NCI-H82 treated with DMSO at 0.1 percent for 48 hours (cell line): ENCODE data around the gene POU6F2.

Source experiments
- DNase-seq: peaks from one replicate; lab custom pipeline; 2025; ENCODE audit not compliant: unreplicated experiment; lab: John Stamatoyannopoulos, UW

The POU6F2 gene

DNA sequence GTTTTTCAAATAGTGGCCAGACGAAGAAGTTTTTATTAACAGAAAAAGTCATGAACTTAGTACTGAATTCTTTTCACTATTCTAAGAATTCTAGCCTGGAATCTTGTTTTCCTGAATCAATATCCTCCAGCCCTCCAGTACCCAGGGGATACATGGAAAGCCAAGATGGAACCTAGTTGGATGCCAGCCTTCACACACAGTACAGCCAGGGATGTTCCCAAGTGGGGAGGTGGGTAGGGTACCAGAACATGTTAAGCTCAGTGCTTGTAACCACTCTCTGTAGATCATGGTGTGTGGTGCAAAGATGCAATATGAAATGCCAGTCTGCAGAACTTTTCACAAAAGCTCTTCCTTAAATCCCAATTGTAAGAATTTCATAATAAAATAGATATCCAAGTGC is 128.0 kb downstream of the POU6F2 start:
- no peak for DNase-seq

DNA sequence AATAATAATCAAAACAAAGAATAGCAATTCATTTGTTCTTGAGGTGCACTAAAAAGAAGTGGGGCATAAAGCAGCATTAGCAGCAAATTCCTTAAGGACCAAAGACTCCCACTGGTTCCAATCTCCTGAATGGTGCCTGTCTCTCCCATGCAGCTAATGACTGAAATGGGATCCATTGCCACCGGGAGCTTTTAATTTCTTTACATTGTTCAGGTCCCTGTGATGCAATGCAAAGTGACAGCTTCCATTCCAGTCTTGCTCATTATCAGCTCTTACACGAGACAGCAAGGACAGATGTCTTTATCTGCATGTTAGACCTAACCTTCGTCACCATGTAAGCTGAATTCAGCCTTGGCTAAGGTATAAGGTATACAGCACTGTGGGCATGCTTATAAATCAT is 148.1 kb downstream of the POU6F2 start:
- DNase-seq, result no peak

DNA sequence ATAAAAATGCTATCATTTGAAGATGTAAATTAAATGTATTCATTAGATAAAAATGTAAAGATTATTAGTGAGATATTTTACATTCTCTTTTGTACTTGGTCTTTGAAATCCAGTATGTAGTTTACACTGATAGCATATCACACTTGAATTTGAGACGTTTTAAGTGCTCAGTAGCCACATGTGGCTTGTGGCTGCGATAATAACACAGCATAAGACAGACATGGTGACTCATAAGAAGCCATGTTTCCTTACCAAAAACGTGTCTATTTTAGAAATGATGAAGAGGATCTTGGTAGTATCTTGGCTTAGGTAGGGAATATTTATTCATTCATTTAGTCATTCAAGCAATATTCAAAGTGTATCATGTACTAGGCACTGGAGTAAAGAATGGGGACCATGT is 149.3 kb downstream of the POU6F2 start:
- no peak for DNase-seq

DNA sequence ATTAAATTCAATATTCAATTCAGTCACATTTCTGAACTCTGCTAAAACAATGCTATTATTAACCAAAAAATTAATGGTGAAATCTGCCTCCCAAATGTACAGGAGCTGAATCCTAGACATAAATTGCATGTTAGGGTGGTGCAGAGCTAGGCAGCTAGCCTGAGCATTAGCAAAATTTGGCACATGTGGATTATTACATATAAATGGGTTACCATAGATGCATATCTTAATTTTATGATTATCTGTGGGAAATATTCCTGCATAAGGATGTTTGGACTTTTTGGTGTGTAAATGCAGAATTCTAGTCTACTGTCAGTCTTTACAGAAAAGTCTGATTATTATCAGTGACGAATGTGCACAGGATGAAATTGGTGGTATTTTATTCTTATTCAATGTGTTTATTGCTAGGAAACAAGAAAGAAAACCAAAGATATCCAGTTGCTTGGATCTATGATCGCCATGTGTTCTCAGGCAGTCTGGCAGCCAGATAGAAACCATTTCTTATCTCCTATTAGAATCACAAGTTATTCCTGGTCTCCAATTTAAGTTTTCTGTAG is 150.7 kb downstream of the POU6F2 start:
- no peak for DNase-seq

DNA sequence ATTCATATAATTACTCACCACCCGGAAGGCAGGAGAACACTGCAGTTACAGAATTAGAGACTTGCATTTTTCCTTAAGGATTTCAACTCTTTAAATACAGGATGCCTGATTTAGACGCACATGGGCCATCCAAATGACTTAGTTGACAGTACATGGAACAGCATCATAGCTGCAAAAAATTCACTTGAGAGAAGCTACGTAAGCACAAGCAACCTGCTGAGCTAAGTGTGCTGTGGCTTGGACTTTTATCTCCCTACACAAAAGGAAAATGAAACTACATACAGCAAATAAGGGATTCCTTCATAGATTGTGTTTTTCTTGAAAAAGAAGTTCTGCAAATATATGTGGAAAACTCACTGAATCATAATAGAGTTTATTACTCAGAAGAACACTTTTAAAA is 152.6 kb downstream of the POU6F2 start:
- DNase-seq, result no peak

DNA sequence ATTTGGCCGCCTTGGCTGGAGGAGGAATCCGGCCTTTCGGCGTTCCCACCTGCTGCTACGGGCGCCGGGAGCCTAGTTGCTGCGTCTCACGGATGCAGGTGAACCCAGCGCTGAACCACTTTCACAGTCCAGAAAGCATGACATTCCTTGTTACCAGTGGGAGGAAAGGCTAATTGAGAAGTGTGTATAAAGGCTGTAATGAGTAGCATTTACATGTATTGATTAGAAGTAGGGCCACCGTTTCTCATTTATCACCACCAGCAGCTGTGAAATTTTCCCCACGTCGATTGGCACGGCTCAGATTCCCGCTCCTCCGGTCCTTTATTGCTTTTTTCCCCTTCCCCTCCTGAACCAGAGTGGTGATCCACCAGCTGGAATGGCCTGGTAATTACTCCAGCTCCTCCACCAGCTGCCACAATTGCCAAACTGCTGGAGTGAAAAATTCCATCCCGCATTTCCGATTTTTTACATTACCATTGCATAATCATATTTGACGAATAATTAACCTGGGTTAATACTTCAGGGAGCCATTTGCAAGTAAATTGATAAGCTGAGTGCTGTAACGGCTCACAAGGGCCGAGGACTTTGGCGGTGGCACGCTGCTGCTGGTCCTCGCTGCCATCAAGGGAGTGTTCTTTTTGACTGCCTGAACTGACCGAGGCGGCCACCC is 153.3 kb downstream of the POU6F2 start:
- DNase-seq, result no peak

DNA sequence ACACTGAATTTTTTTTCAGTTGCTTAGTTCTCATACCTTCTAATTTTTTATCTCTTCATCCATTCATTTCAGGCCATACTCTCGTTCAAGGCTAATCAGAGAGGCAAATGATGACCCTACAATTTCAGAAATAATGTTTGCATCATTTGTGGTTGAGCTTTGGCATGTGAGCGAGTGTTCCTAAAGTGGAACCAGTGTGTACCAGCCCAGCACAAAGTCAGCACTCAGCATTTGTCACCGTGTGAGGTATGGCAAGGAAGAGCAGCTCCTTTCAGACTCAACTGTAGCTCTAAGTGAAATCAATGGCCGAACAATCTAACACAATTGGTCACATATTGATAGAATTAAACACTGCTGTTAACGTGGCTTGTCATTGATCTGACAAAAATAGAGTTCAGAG is 154.6 kb downstream of the POU6F2 start:
- DNase-seq, result no peak

DNA sequence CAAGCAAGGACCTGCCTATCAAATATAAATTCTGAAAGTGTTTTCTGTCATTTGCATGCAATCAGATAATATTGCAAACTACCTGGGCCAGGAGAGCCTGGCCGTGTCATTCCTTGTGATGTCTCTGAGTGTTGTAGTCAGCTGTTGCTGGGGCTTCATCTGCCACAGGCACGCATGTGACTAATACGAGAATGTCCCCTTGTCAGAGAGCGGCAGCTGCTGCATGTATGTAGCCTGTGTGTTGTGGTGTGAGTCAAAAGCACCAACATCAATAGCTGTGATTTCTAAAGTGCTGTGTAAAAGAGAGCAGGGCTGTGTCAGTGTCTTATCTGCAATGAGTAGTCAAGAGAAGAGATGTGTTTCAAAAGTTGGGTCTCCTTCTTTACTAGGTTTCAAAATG is 155.4 kb downstream of the POU6F2 start:
- no peak for DNase-seq

DNA sequence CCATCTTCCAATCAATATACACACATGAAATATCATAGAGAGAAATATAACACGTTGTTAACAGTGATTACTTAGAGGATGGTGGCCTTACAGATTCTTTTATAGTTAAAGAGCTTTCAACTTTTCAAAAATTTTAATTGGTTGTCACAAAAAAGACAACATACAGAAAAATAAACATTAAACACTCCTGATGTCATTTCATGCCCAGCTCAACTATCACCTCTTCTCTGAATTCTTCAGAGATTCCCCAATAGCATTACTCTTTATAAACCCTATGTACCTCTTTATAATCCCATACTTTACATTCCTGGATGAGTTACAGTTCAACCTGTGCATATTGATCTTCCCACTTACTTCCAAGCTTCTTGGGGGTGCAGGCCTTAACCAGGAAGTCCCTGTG is 159.8 kb downstream of the POU6F2 start:
- no peak for DNase-seq

DNA sequence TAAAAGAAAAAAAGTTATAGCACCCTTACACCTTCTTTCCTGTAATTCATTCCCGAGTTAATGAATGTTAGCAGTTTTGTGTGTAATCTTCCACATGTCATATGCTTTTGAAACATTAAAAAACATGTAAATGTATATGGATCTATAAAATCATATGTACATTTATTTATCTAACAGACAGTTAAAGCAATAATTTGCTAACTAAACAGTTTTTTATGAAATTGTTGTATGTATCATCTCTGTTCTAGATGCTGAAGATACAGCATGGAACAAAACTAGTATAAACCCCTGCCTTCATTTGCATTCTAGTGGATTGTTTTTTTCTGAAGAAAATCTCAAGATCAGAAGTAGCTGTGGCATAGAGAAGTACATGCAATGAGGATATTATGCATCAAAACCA is 165.0 kb downstream of the POU6F2 start:
- no peak for DNase-seq

DNA sequence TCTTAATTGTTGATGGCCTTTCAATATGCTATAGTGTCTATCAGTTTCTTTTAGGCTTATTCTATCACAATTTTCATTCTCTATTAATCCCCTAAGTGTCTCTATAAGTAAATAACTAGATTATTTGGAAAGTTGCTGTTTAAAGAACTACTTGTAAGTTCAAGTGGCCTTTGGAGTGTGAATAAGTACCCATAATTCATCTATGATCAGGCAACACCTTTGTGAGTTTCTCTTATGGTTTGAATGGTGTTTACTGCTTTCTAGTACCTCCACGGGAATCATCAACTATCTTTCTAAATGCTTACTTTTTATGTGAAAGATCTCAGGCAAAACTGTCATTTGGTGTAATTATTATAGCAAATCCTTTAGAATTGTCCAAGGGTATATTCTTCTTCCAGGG is 166.7 kb downstream of the POU6F2 start:
- DNase-seq, result no peak

DNA sequence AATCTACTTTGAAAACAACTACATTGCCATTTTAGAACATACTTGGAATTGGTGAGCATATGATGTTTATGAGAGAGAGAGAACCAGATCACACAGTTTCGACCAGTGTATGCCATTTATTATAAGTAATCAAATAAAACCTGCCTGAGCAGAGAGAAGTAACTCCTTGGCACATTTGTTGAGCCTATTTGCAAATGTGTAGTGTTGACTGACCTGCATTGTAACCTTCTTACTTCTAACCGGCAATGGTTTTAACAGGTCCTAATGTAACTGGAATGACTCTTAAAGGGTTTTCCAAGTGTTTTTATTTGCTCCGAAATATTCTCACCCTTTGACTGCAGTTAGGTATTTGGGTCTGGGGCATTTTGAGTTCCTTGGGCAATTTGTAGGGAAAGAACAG is 167.6 kb downstream of the POU6F2 start:
- no peak for DNase-seq

DNA sequence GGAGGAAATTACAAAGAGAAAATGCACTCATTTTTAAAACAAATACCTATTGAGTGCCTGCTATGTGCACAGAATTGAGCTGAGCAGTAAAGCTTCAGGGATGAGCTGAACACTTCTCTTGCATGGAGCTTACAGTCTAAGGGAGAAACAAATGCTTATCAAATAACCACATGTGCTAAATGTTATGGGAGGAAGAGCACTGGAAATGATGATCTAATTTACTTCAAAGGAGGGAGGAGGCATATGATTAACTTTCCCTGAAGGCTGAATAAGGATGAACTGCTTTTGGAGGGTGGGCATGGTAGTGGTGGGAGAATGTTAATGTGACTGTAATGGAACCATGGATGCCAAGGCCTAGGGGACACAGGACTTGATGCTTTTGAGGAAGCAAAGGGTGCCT is 168.2 kb downstream of the POU6F2 start:
- no peak for DNase-seq

DNA sequence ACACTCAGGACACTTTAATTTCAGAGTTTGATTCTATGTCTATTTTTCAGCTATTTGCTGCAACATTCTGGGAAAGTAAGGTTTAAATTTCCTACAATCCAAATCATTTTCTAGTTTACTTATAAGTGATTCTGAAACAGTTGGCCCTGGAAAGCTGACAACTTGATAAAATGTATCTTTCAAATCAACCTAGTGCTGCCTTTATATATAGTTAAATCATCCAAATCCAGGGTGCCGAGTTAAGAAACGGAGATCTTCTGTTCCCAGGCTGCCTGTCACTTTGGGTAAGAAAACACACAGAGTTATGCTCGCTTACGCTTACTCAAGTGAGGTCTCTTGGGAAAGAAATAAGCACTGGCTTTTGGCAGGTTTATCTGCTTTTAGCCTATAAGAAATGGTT is 175.0 kb downstream of the POU6F2 start:
- DNase-seq, result no peak

DNA sequence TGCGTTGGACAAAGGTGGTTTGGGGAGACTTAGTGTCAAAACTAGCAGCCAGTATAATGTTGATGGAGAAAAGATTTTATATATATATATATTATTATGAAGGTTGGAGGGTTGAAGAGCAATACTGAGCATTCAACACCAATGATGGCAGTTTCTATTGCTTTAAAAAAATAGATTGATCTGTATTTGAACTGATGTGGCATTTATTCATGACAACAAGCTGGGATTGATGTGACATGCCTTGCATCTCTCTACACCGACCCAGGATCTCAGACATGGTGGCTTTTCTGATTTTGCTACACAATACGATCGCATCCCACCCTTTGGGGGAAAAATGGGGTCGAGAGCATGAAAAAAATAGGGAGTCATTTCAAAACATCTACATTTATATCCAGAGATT is 175.4 kb downstream of the POU6F2 start:
- DNase-seq, result no peak

DNA sequence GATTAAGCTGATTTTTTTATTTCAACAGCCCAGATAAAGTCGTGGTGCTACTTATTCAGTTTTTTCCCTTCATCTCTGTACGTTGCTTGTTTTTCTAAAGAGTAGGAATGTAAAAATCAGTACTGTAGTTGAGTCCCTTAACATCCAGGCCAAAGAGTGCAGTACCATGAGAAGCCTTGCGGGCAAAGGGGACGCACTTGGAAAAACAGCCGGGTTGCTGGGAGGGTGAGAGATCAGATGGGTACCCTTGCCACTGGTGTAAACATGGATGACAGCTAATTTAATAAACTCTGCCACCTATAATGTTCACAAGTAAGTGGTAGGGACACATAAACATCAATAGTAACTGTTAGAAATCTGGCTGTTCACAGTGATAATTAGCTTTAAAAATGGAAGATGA is 175.9 kb downstream of the POU6F2 start:
- no peak for DNase-seq

DNA sequence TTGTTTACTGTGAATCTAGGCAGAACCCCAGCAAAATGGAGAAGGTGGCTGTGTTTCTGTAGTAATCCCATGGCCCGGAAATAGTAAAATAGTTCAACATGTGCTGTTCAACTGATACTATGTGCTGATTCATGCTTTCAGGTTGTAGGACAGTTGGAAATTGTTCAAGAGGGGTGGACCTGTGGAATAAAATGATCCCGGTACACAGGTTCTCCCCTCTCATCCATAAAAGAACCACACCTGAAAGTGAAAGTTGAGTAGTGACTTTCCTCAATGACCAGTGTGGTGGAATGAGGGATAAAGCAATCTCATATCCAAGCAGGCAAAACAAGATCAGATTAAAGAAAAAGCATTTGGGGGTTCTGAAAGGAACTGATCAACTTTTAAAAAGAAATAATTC is 177.1 kb downstream of the POU6F2 start:
- no peak for DNase-seq

DNA sequence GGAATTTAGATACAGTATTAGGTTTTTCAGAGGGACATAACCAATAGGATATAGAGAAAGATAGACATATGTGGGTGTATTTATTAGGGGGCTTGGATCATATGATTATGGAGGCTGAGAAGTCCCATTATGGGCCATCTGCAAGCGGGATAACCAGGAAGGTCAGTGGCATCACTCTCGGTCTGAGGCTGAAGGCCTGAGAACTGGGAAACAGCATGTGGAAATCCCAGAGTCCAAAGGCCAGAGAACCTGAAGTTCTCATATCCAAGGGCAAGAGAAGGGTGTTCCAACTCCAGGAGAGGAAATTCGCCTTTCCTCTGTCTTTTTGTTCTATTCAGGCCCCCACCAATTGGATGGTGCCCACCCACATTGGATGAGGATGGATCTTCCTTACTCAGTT is 180.7 kb downstream of the POU6F2 start:
- DNase-seq, result no peak

DNA sequence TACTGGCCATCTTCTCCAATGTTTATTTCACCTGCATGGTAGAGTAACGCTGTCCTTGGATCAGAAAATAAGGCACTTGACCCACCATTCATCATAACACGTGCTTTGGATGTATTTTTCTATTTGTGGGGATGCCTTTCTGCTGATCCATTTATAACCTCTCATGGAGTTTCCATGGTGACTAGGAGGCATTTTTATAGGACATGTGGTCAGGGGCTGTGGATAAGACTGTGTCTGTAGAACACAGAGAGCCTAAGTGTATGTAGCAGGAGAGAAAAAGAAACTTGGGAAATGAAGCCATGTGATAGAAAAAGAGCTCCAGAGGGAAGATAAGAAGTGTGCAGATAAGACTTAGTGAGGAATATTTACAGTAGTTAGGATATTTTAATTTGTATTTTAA is 184.2 kb downstream of the POU6F2 start:
- DNase-seq, result no peak

DNA sequence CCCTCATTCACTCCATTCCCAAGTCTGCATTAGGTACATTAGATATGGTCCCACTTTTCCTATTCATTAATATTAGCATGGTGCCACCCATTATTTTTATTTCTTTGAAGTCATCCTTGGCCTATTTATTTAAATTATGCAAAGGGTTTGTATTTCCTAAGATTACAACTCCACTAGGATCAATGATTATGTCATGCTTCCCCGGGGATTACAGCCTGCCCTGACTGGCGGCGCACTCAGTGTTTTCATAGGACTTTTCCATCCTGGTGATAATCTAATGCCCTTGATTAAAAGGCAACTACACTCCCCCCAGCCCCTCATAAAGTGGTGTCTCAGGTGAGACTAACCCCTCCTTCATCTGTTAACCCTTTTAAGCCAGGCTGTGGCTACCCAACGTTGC is 187.2 kb downstream of the POU6F2 start:
- DNase-seq, result peak; percentile 34

DNA sequence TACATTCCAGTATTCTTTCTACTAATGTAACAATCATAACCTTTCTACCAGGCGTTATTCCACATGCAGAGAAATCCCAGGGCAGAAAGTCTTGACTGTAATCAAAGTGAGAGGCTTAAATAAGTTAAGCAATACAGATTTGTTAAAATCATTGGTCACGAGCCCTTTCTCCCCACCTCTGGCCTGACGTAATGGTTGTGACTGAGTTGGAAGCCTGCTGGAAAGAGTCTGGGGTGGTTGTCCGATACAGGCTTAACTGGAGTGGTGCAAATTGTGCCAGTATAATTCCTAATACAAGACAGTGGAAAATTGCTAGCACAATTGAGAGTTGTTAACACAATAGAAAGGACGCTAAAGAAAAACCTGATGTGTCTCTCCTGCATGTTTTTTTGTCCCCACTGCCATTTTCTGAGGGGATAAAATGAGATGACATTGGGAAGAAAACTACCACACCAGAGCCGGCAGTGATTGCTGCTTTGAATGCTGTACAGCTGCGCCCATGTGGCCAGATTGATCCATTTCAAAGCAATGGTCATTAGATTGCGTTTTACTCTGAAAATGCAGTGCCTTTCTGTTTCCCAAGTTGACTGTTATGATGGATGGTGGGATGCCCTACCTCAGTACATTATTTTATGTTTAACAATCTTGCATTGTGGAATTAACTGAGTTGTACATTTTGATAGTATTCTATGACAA is 190.8 kb downstream of the POU6F2 start:
- DNase-seq, result no peak

DNA sequence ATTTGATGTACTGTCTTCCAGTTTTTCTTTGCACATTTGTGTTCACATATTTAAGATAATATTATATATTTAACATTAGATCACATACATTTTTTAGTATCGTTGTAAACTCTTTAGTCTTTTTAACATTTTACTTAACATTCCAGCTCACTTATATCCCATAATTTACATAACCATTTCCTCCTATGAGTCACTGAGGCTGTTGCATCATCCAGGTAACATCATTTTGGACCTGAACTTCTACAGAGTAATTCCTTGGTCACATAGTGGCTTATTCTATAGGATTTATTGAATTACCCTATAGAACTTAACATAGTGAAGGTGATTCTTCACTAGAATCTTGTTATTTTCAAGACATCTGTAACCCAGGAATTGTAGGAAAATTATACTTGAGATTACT is 194.4 kb downstream of the POU6F2 start:
- DNase-seq, result no peak

DNA sequence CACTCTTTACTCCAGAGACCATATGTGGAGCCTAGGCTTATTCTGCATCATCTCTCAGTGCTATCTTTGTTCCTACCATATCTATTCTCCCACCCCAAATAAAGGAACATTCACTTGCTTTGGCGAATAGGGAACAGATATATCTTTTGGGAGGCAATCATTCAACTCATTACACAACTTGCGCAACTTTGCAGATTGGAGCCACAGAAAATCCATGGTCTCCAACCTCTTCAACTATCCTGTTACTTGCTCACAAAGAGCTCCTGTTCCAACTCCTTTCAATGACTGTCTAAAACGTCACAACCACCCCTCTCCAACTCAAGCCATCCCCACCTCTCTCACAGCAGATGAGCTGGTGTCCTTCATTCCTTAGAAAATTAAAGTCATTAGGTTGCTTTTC is 203.7 kb downstream of the POU6F2 start:
- DNase-seq, result no peak
